IMR-90 (cell line): ENCODE data around the gene FMNL1.

Experiments used
- MAFK ChIP-seq: IDR thresholded peaks from 2 replicates; pipeline ENCODE4 v1.6.1; 2012; ENCODE audit warnings: low read depth, low read length, improper control_type of control experiment
- MXI1 ChIP-seq: IDR thresholded peaks from 2 replicates; pipeline ENCODE4 v1.6.1; 2012; ENCODE audit warnings: low read depth, mild to moderate bottlenecking, low read length, moderate library complexity, borderline replicate concordance
- TF ChIP-seq, protein P1 (sequence below): conservative IDR thresholded peaks from 2 replicates; pipeline ENCODE4 v1.5.1; 2012; ENCODE audit warnings: mild to moderate bottlenecking, low read depth, low read length, improper control_type of control experiment

DNA sequence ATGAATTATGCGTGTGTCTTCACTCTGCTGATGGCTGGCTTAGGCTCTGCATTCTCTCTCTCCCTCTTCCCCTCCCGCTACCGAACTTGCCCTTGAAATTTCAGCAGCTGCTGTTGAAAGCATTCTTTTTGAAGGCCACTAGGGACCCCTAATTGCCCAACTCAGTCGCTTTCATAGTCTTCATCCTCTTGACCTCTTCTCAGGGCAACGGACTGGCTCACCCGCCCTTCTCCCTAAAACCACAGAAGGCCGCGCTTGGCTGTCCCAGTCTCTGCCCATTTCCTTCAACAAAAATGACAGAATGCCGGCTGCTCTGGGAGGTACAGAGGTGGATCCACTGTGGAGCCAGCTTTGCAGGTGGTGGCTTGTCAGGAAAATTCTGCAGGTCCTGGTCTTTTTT lies 21.0 kb upstream of the FMNL1 start:
- TF ChIP-seq, protein P1, sequence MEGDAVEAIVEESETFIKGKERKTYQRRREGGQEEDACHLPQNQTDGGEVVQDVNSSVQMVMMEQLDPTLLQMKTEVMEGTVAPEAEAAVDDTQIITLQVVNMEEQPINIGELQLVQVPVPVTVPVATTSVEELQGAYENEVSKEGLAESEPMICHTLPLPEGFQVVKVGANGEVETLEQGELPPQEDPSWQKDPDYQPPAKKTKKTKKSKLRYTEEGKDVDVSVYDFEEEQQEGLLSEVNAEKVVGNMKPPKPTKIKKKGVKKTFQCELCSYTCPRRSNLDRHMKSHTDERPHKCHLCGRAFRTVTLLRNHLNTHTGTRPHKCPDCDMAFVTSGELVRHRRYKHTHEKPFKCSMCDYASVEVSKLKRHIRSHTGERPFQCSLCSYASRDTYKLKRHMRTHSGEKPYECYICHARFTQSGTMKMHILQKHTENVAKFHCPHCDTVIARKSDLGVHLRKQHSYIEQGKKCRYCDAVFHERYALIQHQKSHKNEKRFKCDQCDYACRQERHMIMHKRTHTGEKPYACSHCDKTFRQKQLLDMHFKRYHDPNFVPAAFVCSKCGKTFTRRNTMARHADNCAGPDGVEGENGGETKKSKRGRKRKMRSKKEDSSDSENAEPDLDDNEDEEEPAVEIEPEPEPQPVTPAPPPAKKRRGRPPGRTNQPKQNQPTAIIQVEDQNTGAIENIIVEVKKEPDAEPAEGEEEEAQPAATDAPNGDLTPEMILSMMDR = no peak
- no peak for TF ChIP-seq MXI1
- no peak for TF ChIP-seq MAFK
